ENCODE data around the gene CAMTA1. TPM values are rescaled to one million over a fixed set of nuclear protein-coding genes. Genes with fewer than 3 reads are reported as not detected.

CAMTA1 gene
- total RNA-seq, 1 donor, result 71.6 TPM

DNA sequence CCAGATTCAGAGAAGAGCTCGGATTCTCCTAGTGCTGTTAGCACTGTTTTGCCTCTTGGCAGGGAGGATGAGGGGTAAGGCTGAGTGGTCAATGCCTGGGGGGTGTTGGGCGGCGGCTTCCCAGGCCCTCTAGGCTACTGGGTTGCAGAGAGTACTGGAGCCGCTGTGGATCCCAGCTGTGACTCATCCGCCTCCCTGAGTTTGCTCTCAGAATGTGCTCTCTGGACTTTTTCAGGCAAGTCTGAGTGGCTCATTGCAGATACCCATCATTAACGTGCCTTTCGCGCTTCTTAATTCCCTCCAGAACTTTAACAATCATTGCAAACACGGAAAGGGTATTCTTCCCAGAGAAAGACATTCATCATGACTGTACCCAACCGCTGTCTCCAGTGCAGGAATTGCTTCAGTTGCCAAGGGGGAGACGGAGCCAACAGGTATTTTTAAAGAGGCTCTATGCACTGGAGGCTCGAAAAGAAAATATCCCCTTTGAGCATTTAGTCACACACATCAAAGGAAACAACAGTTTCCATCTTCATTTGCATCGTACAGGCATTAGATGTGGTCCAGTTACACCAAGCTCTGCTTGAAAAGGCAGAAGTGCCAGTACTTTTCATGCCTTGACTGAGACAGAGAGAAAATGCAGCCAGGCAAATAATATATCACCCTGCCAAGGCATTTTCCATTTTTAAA is 14.4 kb upstream of the CAMTA1 start:
- Histone ChIP-seq H3K4me1 (ENCODE audit: insufficient read depth, low read length) (no peaks in the 10 kb centered on the region), H3K4me3 (ENCODE audit: low read length) (no peak overlapping the region), H3K9me3 (ENCODE audit: low read depth, low read length) (no peaks in the 10 kb centered on the region), H3K27me3 (ENCODE audit: insufficient read depth, low read length) (no peaks in the 10 kb centered on the region)

DNA sequence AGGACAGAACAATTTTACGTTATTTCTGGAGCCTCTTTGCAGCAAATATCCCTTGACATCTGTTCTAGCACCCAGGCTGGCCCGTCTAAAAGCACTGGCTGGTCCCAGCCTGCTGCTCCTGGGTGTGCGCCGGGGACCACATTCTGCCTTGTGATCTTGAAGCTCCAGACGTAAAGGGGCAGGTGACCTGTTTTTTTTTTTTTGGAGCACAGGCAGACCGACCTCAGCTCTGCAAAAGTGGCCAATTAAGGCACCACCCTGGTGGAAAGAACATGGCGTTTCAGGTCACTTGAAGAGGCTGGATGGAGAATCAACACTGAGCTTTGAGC is 13.8 kb upstream of the CAMTA1 start:
- Histone ChIP-seq H3K9me3 (ENCODE audit: low read depth, low read length) (no peaks in the 10 kb centered on the region), H3K27me3 (ENCODE audit: insufficient read depth, low read length) (no peaks in the 10 kb centered on the region), H3K4me1 (ENCODE audit: insufficient read depth, low read length) (no peaks in the 10 kb centered on the region), H3K4me3 (ENCODE audit: low read length) (no peak overlapping the region)

DNA sequence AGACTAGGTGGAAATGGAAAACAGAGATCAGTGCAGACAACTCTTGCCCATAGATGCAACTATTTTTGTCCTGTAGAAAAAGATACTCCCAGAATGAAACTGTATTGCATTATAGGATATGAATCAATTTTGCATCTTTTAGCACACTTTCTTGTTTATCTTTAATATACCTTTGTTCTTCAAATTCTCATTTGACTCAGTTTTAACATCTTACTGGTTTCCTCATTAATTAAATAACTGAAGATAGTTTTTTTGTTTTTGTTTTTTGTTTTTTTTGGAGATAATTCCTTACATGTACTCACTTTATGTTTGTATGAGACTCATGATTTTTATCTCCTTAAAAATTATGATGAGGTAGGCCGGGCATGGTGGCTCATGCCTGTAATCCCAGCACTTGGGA is 10.9 kb upstream of the CAMTA1 start:
- no peaks in the 10 kb centered on the region for H3K9me3 ChIP-seq (ENCODE audit: low read depth, low read length)
- H3K27me3 ChIP-seq (ENCODE audit: insufficient read depth, low read length), result no peaks in the 10 kb centered on the region
- H3K4me3 ChIP-seq (ENCODE audit: low read length), result no peak overlapping the region
- peaks cover 5% of the 10 kb centered on the region for H3K4me1 ChIP-seq (ENCODE audit: insufficient read depth, low read length)

DNA sequence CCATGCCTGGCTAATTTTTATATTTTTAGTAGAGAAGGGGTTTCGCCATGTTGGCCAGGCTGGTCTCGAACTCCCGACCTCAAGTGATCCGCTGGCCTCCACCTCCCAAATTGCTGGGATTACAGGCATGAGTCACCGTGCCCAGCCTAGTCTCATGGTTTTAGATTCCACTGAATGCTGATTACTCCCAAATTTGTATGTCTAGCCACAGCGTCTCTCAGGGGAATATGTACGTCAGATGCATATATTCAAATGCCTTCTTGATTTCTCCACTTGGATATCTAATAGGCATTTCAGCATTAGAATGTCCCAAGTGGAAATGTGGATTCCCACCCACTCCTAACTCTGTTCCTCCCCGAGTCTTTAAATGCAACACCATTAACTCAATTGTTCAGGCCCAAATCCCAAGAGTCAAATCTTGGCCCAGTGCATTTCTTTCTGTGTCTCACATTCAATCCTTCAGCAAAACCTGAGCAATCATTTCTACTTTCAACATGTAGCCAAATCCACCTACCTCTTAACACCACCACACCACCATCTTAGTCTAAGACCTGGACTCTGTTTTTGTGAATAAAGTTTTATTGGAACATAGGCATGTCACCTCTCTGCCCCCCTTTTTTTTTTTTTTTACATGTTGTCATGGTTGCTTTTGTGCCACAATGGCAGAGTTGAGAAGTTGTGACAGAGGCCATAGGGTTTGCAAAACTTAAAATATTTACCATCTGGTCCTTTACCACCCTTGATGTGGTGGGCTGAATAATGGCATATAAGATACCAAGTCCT is 9.8 kb upstream of the CAMTA1 start:
- no peaks in the 10 kb centered on the region for H3K27me3 ChIP-seq (ENCODE audit: insufficient read depth, low read length)
- no peaks in the 10 kb centered on the region for H3K9me3 ChIP-seq (ENCODE audit: low read depth, low read length)
- H3K4me3 ChIP-seq (ENCODE audit: low read length), result no peak overlapping the region
- H3K4me1 ChIP-seq (ENCODE audit: insufficient read depth, low read length), result peaks cover 5% of the 10 kb centered on the region

DNA sequence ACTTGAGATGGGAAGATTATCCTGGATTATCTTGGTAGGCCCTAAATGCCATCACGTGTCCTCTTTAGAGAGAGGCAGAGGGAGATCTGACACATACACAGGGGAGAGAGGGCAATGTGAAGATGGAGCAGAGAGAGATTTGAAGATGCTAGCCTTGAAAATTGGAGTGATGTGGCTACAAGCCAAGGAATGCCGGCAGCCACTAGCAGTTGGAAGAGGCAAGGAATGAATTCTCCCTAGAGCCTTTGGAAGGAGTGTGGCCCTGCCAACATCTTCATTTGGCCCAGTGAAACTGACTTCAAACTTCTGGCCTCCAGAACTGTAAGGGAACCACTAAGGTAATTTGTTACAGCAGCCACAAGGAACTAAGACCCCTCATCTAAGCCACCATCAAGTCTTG is 8.9 kb upstream of the CAMTA1 start:
- H3K9me3 ChIP-seq (ENCODE audit: low read depth, low read length), result no peaks in the 10 kb centered on the region
- H3K4me1 ChIP-seq (ENCODE audit: insufficient read depth, low read length), result peaks cover 5% of the 10 kb centered on the region
- no peak overlapping the region for H3K4me3 ChIP-seq (ENCODE audit: low read length)
- no peaks in the 10 kb centered on the region for H3K27me3 ChIP-seq (ENCODE audit: insufficient read depth, low read length)

DNA sequence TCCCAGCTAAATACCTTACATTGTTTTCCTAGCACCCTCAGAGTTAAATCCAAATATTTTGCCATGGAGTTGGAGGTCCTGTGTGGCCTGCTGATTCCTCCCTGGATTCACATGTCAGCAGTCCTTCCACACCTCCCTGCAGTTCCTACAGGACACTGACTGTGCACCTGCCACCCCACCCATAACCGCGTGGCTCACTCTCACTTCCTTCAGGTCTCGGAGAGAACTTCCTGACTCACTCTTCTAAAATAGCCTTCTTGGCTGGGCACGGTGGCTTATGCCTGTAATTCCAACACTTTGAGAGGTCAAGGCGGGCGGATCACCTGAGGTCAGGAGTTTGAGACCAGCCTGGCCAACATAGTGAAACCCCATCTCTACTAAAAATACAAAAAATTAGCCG is 8.4 kb upstream of the CAMTA1 start:
- Histone ChIP-seq H3K4me3 (ENCODE audit: low read length) (no peak overlapping the region), H3K4me1 (ENCODE audit: insufficient read depth, low read length) (peaks cover 5% of the 10 kb centered on the region), H3K27me3 (ENCODE audit: insufficient read depth, low read length) (no peaks in the 10 kb centered on the region), H3K9me3 (ENCODE audit: low read depth, low read length) (no peaks in the 10 kb centered on the region)

DNA sequence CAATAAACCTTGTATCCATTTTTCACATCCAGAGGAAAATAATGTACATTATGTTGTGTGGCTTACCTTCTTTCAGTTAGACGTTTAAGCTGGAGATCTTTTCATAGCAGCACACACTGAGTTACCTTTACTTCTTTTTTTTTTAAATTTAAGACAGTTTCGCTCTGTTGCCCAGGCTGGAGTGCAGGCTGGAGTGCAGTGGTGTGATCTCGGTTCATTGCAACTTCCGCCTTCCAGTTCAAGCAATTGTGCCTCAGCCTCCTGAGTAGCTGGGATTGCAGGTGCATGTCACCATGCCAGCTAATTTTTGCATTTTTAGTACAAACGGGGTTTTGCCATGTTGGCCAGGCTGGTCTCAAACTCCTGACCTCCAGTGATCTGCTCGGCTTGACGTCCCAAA is 7.4 kb upstream of the CAMTA1 start:
- Histone ChIP-seq H3K4me3 (ENCODE audit: low read length) (no peak overlapping the region), H3K27me3 (ENCODE audit: insufficient read depth, low read length) (no peaks in the 10 kb centered on the region), H3K9me3 (ENCODE audit: low read depth, low read length) (no peaks in the 10 kb centered on the region), H3K4me1 (ENCODE audit: insufficient read depth, low read length) (peaks cover 5% of the 10 kb centered on the region)

DNA sequence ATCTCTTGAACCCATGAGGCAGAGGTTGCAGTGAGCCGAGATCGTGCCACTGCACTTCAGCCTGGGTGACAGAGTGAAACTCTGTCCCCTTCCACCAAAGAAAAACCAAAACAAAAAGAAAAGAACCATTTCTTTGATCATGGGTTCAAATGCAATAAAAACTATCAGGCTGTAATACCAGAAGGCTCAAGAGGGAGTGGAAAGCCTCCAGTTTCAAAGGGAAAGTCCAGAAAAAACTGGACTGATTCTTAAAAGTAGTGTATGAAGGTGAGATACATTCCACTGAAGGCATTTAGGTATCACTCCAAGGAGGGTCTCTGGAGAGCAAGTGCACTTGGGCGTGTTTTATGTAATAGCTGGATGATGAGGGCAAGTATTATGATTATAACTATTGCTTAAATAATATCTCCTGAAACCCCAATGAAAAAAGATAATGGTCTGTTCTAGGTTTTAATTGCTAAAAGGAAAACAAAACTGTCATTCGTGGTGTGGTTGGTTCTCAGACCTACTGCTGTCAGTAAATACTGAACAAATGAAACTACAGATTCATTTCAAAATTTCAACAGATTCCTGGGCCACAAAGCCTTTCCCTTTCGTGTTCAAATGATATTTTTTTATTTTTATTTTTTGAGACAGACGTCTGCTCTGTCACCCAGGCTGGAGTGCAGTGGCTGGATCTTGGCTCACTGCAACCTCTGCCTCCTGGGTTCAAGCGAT is 6.0 kb upstream of the CAMTA1 start:
- peaks cover 15% of the 10 kb centered on the region for H3K4me1 ChIP-seq (ENCODE audit: insufficient read depth, low read length)
- H3K9me3 ChIP-seq (ENCODE audit: low read depth, low read length), result no peaks in the 10 kb centered on the region
- H3K27me3 ChIP-seq (ENCODE audit: insufficient read depth, low read length), result no peaks in the 10 kb centered on the region
- H3K4me3 ChIP-seq (ENCODE audit: low read length), result no peak overlapping the region

DNA sequence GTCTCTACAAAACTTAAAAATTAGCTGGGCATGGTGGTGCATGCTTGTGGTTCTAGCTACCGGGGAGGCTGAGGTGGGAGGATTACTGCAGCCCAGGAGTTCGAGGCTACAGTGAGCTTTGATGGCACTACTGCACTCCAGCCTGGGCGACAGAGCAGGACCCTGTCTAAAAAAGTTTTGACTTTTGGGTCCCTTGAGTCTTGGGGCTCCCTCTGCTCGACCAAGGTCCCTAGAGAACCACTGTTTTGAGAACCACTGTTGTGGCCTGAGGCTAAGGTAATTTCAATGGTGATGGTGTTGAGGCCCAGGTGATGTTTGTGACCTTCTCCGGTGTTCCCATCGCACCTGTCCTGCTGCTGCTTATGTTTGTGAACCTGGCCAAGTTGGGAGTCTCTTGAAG is 3.1 kb upstream of the CAMTA1 start:
- H3K27me3 ChIP-seq (ENCODE audit: insufficient read depth, low read length), result no peaks in the 10 kb centered on the region
- H3K4me1 ChIP-seq (ENCODE audit: insufficient read depth, low read length), result peaks cover 22% of the 10 kb centered on the region
- no peak overlapping the region for H3K4me3 ChIP-seq (ENCODE audit: low read length)
- H3K9me3 ChIP-seq (ENCODE audit: low read depth, low read length), result no peaks in the 10 kb centered on the region

DNA sequence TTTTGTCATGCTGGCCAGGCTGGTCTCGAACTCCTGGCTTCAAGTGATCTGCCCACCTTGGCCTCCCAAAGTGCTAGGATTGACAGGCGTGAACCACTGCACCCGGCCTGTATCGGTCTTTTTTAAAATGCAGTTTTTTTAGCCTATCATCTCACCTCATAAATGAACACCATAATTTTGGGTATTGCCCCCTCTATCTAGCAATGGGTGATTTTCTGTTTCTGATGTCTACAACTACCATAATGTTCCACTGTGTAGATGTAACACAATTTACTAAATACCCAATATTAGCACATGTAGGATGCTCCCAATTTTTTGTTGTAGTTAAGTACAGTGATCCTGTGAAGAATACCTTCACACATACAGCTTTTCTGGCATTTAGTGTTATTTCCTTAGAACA is 2.0 kb upstream of the CAMTA1 start:
- Histone ChIP-seq H3K9me3 (ENCODE audit: low read depth, low read length) (no peaks in the 10 kb centered on the region), H3K27me3 (ENCODE audit: insufficient read depth, low read length) (no peaks in the 10 kb centered on the region), H3K4me3 (ENCODE audit: low read length) (no peak overlapping the region), H3K4me1 (ENCODE audit: insufficient read depth, low read length) (peaks cover 22% of the 10 kb centered on the region)

DNA sequence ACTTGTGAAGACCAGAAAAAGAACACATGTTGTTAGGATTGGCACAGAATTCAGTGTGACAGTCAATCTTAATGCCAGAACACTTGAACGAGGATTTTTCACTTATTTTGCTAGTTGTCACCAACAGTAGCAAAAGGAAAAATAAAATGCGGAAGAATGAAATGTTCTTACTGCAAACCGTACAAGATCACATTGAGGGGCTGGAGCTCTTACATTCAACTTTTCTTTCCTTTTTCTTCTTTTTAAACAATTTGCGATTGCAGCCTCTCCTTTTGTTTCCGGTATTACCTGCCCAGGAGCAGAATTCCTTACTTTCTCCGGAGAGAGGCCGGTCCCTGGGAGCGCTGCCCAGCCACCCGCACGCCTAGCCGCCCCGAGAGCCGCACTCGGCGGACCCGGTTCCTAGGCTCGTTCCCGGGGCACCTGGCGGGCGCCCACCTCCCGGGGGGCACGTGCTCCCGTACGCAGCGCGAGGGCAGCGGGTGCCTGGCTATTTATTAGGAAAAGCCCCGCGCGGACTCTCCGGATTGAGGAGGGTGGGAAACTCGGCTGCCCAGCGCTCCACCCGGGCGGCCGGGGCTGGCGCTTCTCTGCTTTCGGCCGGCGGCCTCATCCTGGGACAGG is 1.2 kb upstream of the CAMTA1 start:
- no peaks in the 10 kb centered on the region for H3K9me3 ChIP-seq (ENCODE audit: low read depth, low read length)
- no peaks in the 10 kb centered on the region for H3K27me3 ChIP-seq (ENCODE audit: insufficient read depth, low read length)
- peaks cover 25% of the 10 kb centered on the region for H3K4me1 ChIP-seq (ENCODE audit: insufficient read depth, low read length)
- peak overlapping the region; percentile 83 for H3K4me3 ChIP-seq (ENCODE audit: low read length)

DNA sequence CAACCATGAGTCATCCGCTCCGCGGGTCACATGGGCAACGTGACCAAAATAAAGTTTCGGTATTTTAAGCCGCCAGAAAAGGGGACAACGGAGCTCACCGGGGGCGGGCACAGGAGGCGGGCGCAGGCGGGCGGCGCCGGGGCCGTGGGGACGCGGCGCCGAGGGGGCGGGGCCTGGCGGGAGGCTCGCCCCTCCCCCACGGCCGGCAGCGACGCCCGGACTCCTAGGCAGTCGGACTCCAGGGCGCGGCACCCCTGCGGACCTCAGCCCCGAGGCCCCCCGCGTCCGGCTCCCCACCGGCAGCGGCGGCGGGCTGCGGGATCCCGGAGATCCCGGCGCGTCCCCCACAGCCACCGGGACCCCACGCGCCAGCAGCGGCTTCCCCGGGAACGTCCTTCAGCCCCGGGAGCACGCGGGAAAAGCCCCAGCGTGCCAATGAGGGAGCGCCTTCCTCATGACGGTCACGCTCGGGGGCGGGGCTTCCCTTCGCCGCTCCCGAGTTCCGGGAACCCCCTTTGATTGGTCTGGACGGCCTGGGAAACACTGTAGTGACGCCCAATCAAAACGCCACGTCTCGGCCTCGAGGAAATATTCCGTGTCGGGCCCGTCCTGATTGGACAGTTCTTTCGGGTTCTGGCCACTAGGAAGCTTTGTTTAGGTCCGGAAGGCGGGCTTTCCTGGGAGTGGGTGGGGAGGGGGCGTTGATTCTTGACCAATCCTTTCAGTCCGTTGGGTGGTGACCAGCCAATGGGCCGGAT is 515 bp upstream of the CAMTA1 start:
- Histone ChIP-seq H3K27me3 (ENCODE audit: insufficient read depth, low read length) (no peaks in the 10 kb centered on the region), H3K4me1 (ENCODE audit: insufficient read depth, low read length) (peaks cover 25% of the 10 kb centered on the region), H3K4me3 (ENCODE audit: low read length) (peak overlapping the region; percentile 83), H3K9me3 (ENCODE audit: low read depth, low read length) (no peaks in the 10 kb centered on the region)

DNA sequence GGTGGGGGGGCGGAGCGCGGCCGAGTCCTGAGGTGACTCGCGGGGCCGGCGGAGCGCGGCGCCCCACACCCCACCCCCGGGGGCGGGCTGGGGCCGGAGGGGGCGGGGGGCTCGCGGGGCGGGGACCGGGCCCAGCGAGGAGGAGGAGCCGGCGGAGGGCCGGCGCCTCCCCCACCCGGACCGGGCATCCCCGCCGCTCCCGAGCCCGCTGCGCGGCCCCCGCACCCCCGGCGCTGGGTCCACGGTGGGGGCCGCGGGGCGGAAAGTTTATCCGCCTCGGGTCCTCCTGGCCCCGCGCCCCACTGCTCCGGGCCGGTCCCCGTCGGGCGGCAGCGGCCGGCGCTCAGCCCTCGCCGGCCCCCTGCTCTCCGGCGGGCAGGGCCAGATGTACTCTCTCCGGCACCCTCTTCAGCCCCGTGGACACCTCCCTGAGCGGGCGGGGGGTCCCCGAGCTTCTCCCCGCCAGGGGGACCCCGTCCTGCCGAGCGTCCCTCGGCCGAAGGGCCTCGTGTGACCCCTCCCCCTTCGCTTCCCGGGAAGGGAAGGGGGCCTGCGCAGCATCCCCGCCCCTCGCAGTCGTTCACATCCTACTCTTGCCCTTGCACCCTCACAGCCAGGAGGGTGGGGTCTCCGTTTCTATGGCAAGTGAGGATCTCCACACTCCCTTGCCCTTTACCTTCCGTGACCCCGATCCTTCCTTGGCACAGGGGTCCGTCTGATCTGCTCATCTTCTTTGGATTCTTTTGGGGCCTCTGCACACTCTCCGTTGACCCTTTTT is 663 bp downstream of the CAMTA1 start:
- Histone ChIP-seq H3K9me3 (ENCODE audit: low read depth, low read length) (no peaks in the 10 kb centered on the region), H3K4me1 (ENCODE audit: insufficient read depth, low read length) (peaks cover 25% of the 10 kb centered on the region), H3K4me3 (ENCODE audit: low read length) (peak overlapping the region; percentile 59), H3K27me3 (ENCODE audit: insufficient read depth, low read length) (no peaks in the 10 kb centered on the region)

DNA sequence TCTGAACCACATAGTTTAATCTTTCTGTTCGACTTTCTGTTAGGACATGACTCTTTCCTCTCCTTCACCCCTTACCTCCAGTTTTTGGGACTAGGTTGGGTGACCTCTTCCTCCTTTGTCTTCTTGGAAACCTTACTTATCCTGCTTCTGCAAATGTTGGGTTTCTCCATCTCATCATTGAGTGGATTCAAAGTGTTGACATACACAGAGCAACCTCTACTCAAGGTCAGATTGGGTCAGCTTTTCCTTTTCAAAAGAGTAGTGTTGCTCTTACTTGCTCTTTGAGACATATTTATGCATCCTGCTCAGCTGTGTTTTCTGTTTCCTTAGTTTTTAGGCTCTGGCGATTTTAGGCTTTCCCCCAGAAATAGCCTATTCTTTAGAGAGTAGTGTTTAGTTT is 3.7 kb downstream of the CAMTA1 start:
- no peaks in the 10 kb centered on the region for H3K9me3 ChIP-seq (ENCODE audit: low read depth, low read length)
- no peaks in the 10 kb centered on the region for H3K27me3 ChIP-seq (ENCODE audit: insufficient read depth, low read length)
- H3K4me3 ChIP-seq (ENCODE audit: low read length), result no peak overlapping the region
- H3K4me1 ChIP-seq (ENCODE audit: insufficient read depth, low read length), result peaks cover 15% of the 10 kb centered on the region
